Stimulated activated CD4-positive, alpha-beta T cell treated with anti-CD3 and anti-CD28 coated beads, TNF-alpha, amount 100 ng/mL, for 24 hours (primary cell): ENCODE data around the gene SLC25A17.
"Not testable (repeated sequence)": the region's sequence is repeated elsewhere in the genome, so short reads cannot be mapped to it uniquely, and the experiment has no call there.

Source experiments
- DNase-seq, 3 experiments: peaks; one replicate each; pipeline ENCODE4 v3.0.0-alpha.2; 2020; ENCODE audit warnings: low read depth in 3 of 3

SLC25A17 gene

GRCh38 chr22:40819599-40820140, 524 bp upstream of the SLC25A17 start:
- DNase-seq, result no peak

GRCh38 chr22:40818192-40818746, 877 bp downstream of the SLC25A17 start:
- no peak for DNase-seq

GRCh38 chr22:40817737-40818136, 1.4 kb downstream of the SLC25A17 start:
- DNase-seq, result no peak

- DNase-seq, result no peak
Observed at GRCh38 chr22:40813912-40814315, 5.2 kb downstream of the SLC25A17 start.

- DNase-seq, result no peak
Observed at GRCh38 chr22:40808018-40808841, 10.9 kb downstream of the SLC25A17 start.

- no peak for DNase-seq
Observed at GRCh38 chr22:40806711-40807110, 12.4 kb downstream of the SLC25A17 start.

- no peak for DNase-seq
Observed at GRCh38 chr22:40805699-40806203, 13.4 kb downstream of the SLC25A17 start.

- no peak for DNase-seq
Observed at GRCh38 chr22:40805239-40805638, 13.9 kb downstream of the SLC25A17 start.

GRCh38 chr22:40803321-40803720, 15.8 kb downstream of the SLC25A17 start:
- DNase-seq, result no peak

GRCh38 chr22:40799008-40799407, 20.1 kb downstream of the SLC25A17 start:
- no peak for DNase-seq

GRCh38 chr22:40797427-40797826, 21.7 kb downstream of the SLC25A17 start:
- DNase-seq, result no peak

- DNase-seq, result no peak
Observed at GRCh38 chr22:40792451-40792850, 26.7 kb downstream of the SLC25A17 start.

- DNase-seq, result no peak
Observed at GRCh38 chr22:40791241-40791640, 27.9 kb downstream of the SLC25A17 start.

GRCh38 chr22:40789131-40789530, 30.0 kb downstream of the SLC25A17 start:
- no peak for DNase-seq

GRCh38 chr22:40782521-40782920, 36.6 kb downstream of the SLC25A17 start:
- DNase-seq, result no peak

GRCh38 chr22:40781749-40782148, 37.4 kb downstream of the SLC25A17 start:
- not testable (repeated sequence) for DNase-seq

GRCh38 chr22:40769761-40770160, 49.4 kb downstream of the SLC25A17 start:
- no peak for DNase-seq

GRCh38 chr22:40768206-40768605, 50.9 kb downstream of the SLC25A17 start:
- DNase-seq, result no peak

- DNase-seq, result no peak
Observed at GRCh38 chr22:40766956-40767355, 52.2 kb downstream of the SLC25A17 start.

GRCh38 chr22:40764763-40765441, 54.2 kb downstream of the SLC25A17 start:
- peak in 2 of 3 experiments; percentile 3 to 12 for DNase-seq

GRCh38 chr22:40759294-40759840, 59.8 kb downstream of the SLC25A17 start:
- DNase-seq, result no peak

GRCh38 chr22:40758851-40759250, 60.3 kb downstream of the SLC25A17 start:
- DNase-seq, result not testable (repeated sequence)
